ENCODE measurements around the gene ASH1L.
"Not testable (repeated sequence)": the region's sequence is repeated elsewhere in the genome, so short reads cannot be mapped to it uniquely, and the experiment has no call there.

ASH1L gene

DNA sequence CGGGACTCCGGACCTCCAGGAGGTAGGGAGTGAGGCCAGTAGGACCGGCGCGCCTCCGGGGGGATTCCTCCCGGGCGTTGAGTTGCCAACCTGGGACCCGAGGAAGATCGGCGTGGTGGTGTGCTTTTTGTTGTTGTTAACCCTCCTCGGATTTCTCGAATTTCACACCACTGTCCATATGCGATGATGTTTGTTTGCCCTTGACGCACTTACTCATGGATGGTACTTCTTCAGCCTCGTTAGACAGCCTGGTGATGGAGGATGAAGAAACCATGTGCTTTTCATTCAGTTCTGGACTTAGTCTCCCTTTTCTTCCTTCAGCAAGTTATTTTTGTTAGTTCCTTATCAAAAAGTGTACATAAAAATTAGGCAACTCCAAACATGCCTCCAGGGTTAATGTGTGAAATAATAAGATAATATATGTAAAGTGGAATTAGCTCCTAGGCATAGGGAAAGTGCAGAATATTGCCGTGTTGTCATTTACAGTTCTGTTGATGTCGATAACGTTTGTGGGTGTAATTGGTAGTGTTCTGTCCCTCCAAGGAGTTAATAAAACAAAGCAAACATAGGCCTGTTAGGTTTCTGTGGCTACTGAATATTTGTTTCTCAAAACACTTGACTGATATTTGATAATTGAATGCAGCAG is 897 bp upstream of the ASH1L start:
- DNase-seq (ENCODE audit: low read depth in 2 of 3, low spot score in 1 of 3): not testable (repeated sequence)

GRCh38 chr1:155561779-155562580 is 623 bp downstream of the ASH1L start:
- peak; percentile 15 to 55 (median 42) for DNase-seq (ENCODE audit: low read depth in 2 of 3, low spot score in 1 of 3)

DNA sequence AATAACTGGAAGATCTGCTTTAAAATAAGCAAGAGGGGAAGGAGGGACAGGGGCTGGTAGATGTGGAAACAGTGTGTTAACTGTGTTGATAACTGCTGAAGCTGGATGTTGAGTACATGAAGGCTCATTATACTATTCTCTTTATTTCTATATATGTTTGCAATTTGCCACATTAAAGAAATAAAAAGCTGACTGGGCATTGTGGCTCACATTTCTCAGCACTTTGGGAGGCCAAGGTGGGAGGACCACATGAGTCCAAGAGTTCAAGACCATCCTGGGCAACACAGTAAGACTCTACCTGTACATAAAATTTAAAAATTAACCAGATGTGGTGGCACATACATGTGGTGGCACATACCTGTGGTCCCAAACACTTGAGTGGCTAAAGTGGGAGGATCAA is 6.7 kb downstream of the ASH1L start:
- DNase-seq (ENCODE audit: low read depth in 2 of 3, low spot score in 1 of 3): no peak

DNA sequence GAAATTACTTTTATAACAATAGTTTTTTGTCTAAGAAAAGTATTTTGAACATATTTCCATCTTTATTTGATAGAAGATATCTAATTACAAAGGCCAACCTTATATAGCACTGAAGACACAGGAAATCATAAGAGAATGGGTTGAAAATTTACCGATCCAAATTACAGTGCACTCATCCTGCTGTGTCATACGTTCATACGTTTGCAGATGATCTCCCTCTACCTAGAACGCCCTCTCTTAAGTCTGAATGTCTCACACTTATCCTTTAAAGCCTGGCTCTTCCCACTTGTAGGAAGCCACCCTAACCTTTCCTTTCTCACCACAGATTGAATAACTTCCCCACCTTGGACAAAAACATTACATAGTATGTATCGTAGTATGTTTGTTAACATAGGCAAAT is 9.3 kb downstream of the ASH1L start:
- DNase-seq (ENCODE audit: low read depth in 2 of 3, low spot score in 1 of 3): no peak

DNA sequence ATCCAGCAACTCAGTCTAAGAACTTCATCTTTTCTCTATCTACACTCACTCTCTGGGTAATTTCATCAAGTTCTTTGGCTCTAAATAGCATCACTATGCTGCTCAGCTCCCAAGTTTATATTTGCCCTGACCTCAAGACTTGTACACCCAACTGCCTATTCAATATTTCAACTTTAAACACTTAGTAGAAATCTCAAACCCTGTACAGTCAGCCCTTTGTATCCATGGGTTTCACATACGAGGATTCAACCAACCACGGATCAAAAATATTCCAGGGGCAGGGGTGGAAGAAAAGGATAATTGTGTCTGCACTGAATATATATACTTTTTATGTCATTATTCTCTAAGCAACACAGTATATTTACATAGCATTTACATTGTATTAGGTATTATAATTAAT is 13.9 kb downstream of the ASH1L start:
- no peak for DNase-seq (ENCODE audit: low read depth in 2 of 3, low spot score in 1 of 3)

- DNase-seq (ENCODE audit: low read depth in 2 of 3, low spot score in 1 of 3): no peak
These were observed 22.4 kb downstream of the ASH1L start for GRCh38 chr1:155540000-155540874.

GRCh38 chr1:155537193-155537592 is 25.4 kb downstream of the ASH1L start:
- no peak for DNase-seq (ENCODE audit: low read depth in 2 of 3, low spot score in 1 of 3)

DNA sequence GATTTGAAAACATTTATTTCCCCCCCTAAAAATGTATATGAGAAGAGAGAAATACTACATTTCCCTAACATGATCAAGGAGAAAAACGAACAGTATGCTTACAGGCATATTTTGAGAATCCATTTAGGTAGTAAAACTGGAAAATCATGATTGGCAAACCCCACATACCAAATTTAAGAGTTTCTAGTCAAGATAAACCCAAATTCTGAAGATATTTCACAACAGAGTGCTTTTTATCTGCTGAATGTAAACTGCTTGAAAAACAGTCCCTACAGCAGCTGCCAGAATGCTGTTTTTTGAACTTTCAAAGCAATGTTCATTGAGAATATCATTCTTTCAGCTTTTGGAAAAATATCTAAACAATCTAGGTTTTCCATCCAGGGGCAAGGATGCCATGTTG is 31.0 kb downstream of the ASH1L start:
- no peak for DNase-seq (ENCODE audit: low read depth in 2 of 3, low spot score in 1 of 3)

- DNase-seq (ENCODE audit: low read depth in 2 of 3, low spot score in 1 of 3): no peak
These were observed 32.7 kb downstream of the ASH1L start for GRCh38 chr1:155529929-155530328.

DNA sequence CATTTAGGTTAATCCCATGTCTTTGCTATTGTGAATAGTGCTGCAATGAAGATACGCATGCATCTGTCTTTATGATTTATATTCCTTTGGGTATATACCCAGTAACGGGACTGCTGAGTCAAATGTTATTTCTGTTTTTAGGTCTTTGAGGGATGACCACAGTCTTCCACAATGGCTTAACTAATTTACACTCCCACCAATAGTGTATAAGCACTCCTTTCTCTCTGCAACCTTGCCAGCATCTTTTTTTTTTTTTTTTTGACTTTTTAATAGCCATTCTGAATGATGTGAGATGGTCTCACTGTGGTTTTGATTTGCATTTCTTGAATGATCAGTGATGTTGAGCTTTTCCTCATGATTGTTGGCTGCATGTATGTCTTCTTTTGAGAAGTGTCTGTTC is 33.5 kb downstream of the ASH1L start:
- DNase-seq (ENCODE audit: low read depth in 2 of 3, low spot score in 1 of 3): no peak

GRCh38 chr1:155527677-155528076 is 34.9 kb downstream of the ASH1L start:
- DNase-seq (ENCODE audit: low read depth in 2 of 3, low spot score in 1 of 3): no peak

DNA sequence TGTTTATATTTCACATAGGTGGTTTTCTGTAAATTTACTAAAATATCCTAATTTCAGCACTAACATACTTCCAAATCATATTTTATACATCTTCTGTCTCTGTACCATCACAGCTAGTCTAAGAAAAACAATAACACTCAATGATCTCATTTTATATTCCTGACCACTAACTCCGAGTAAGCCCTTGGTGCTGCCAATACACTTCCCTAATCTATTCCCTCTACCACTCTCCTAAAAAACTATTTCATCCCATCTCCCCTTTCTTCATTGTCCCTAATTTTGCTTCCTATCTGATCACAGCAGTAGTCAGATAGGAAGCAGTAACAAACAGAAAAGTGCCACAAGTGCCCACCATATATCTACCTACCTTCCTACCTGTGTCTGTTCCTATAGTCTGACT is 36.2 kb downstream of the ASH1L start:
- no peak for DNase-seq (ENCODE audit: low read depth in 2 of 3, low spot score in 1 of 3)

GRCh38 chr1:155522069-155522468 is 40.5 kb downstream of the ASH1L start:
- DNase-seq (ENCODE audit: low read depth in 2 of 3, low spot score in 1 of 3): no peak

DNA sequence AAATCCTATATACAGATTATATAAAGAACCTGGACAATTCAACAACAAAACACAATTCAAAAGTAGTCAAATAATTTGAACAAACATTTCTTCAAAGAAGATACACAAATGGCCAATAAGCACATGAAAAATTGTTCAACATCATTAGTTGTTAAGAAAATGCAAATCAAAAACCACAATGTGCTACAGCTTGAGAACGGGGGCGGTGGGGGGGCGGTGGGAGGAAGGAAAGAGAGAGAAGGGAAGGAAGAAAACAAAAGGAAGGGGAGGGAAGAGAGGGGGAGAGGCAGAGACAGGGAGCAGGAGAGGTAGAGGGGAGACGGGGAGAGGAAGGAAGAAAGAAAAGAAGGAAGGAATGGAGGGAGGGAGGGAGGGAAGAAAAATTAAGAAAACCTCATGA is 44.1 kb downstream of the ASH1L start:
- DNase-seq (ENCODE audit: low read depth in 2 of 3, low spot score in 1 of 3): no peak

- no peak for DNase-seq (ENCODE audit: low read depth in 2 of 3, low spot score in 1 of 3)
These were observed 47.9 kb downstream of the ASH1L start for GRCh38 chr1:155514582-155515187.

GRCh38 chr1:155513300-155513916 is 49.2 kb downstream of the ASH1L start:
- no peak for DNase-seq (ENCODE audit: low read depth in 2 of 3, low spot score in 1 of 3)

GRCh38 chr1:155511385-155511784 is 51.2 kb downstream of the ASH1L start:
- DNase-seq (ENCODE audit: low read depth in 2 of 3, low spot score in 1 of 3): not testable (repeated sequence)

- DNase-seq (ENCODE audit: low read depth in 2 of 3, low spot score in 1 of 3): no peak
These were observed 53.5 kb downstream of the ASH1L start for GRCh38 chr1:155509064-155509463.

GRCh38 chr1:155507945-155508344 is 54.7 kb downstream of the ASH1L start:
- no peak for DNase-seq (ENCODE audit: low read depth in 2 of 3, low spot score in 1 of 3)

- DNase-seq (ENCODE audit: low read depth in 2 of 3, low spot score in 1 of 3): not testable (repeated sequence)
These were observed 56.6 kb downstream of the ASH1L start for GRCh38 chr1:155505963-155506362.

DNA sequence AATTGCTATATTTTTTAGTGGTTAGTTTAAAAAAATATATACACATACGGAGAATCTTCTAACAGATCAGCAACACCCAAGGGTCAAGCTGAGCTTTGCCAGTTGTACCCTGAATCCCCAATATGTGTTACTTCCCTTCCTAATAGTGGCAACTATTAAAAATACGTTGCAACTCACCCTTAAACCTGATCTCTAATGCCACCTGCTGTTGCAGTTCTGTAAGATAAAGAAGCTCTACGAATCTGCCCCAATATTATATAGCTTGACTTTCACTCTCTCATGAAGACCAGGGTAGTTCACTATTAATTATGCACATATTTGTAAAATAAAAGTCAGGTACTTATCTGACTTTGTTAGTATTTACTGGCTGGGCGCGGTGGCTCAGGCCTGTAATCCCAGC is 58.4 kb downstream of the ASH1L start:
- no peak for DNase-seq (ENCODE audit: low read depth in 2 of 3, low spot score in 1 of 3)

Data from stimulated activated CD4-positive, alpha-beta T cell treated with anti-CD3 and anti-CD28 coated beads, Interleukin-12 subunit alpha, Interleukin-12 subunit beta, amount 100 ng/mL, for 48 hours (primary cell).